Liver (tissue), 9 donors: ENCODE data around the gene ANKRD53. TPM values are rescaled to one million over a fixed set of nuclear protein-coding genes. Genes with fewer than 3 reads are reported as not detected.

Experiments
- DNase-seq: peaks from one replicate; pipeline ENCODE4 v3.0.0-alpha.2; 2017; ENCODE audit warnings: low spot score
- H3K27ac ChIP-seq, 2 donors: one replicate each; pipeline ENCODE4 v1.7.0; 2013; ENCODE audit warnings: inconsistent platforms in 2 of 2, low read length in 2 of 2, control low read depth in 1 of 2, low read depth in 1 of 2, mild to moderate bottlenecking in 1 of 2
- H3K27me3 ChIP-seq, 4 donors: one replicate each; pipeline versions ENCODE4 v1.6.1 to v1.7.0; 2013; ENCODE audit warnings: low read length in 3 of 4, inconsistent platforms in 1 of 4, mild to moderate bottlenecking in 1 of 4, moderate library complexity in 1 of 4; ENCODE audit not compliant: control insufficient read depth in 4 of 4, insufficient read depth in 4 of 4
- H3K36me3 ChIP-seq, 4 donors: one replicate each; pipeline versions ENCODE4 v1.6.1 to v1.7.0; 2013; ENCODE audit warnings: low read length in 3 of 4, mild to moderate bottlenecking in 3 of 4, low read depth in 1 of 4, moderate library complexity in 1 of 4; ENCODE audit not compliant: control insufficient read depth in 4 of 4, insufficient read depth in 3 of 4
- H3K4me1 ChIP-seq, 4 donors: one replicate each; pipeline versions ENCODE4 v1.6.1 to v1.7.0; 2013; ENCODE audit warnings: low read length in 3 of 4, mild to moderate bottlenecking in 3 of 4, moderate library complexity in 1 of 4; ENCODE audit not compliant: control insufficient read depth in 4 of 4, insufficient read depth in 4 of 4
- H3K4me3 ChIP-seq, 3 donors: one replicate each; pipeline versions ENCODE4 v1.6.1 to v1.7.0; 2013; ENCODE audit warnings: low read length in 3 of 3, control low read depth in 1 of 3, low read depth in 1 of 3, mild to moderate bottlenecking in 1 of 3
- H3K9ac ChIP-seq, 2 donors: one replicate each; pipeline ENCODE4 v1.7.0; 2013; ENCODE audit warnings: low read length in 2 of 2, mild to moderate bottlenecking in 2 of 2, moderate library complexity in 2 of 2, control low read depth in 1 of 2, low read depth in 1 of 2
- H3K9me3 ChIP-seq, 4 donors: one replicate each; pipeline versions ENCODE4 v1.6.1 to v1.7.0; 2013; ENCODE audit warnings: low read length in 3 of 4; ENCODE audit not compliant: control insufficient read depth in 4 of 4
- ATF3 ChIP-seq: IDR thresholded peaks from 2 replicates; pipeline ENCODE4 v1.6.1; 2016; ENCODE audit warnings: antibody characterized with exemption
- EGR1 ChIP-seq, 2 donors: IDR thresholded peaks; 2 replicates each; pipeline ENCODE4 v1.6.1; 2016 to 2018; ENCODE audit warnings: antibody characterized with exemption in 2 of 2, low read depth in 2 of 2
- FOXA1 ChIP-seq: IDR thresholded peaks from 2 replicates; pipeline ENCODE4 v1.6.1; 2016; ENCODE audit warnings: antibody characterized with exemption
- FOXA2 ChIP-seq: IDR thresholded peaks from 2 replicates; pipeline ENCODE4 v1.6.1; 2016; ENCODE audit warnings: antibody characterized with exemption
- GABPA ChIP-seq, 2 donors: IDR thresholded peaks in 1 of 2; conservative IDR thresholded peaks in 1 of 2; 2 replicates each; pipeline ENCODE4 v1.6.1; 2016; ENCODE audit warnings: antibody characterized with exemption in 2 of 2, mild to moderate bottlenecking in 1 of 2, moderate library complexity in 1 of 2
- HNF4A ChIP-seq, 2 donors: conservative IDR thresholded peaks; 2 replicates each; pipeline ENCODE4 v1.6.1; 2016; ENCODE audit warnings: antibody characterized with exemption in 2 of 2, mild to moderate bottlenecking in 2 of 2
- HNF4G ChIP-seq: IDR thresholded peaks from 2 replicates; pipeline ENCODE4 v1.6.1; 2016; ENCODE audit warnings: antibody characterized with exemption
- JUND ChIP-seq, 2 donors: IDR thresholded peaks; 2 replicates each; pipeline ENCODE4 v1.6.1; 2016; ENCODE audit warnings: antibody characterized with exemption in 2 of 2
- MAX ChIP-seq: IDR thresholded peaks from 2 replicates; pipeline ENCODE4 v1.6.1; 2016; ENCODE audit warnings: antibody characterized with exemption
- NR2F2 ChIP-seq: IDR thresholded peaks from 2 replicates; pipeline ENCODE4 v1.6.1; 2016; ENCODE audit warnings: antibody characterized with exemption
- RAD21 ChIP-seq, 2 donors: IDR thresholded peaks; 2 replicates each; pipeline ENCODE4 v1.6.1; 2016; ENCODE audit warnings: antibody characterized with exemption in 2 of 2, mild to moderate bottlenecking in 2 of 2
- REST ChIP-seq: IDR thresholded peaks from 2 replicates; pipeline ENCODE4 v1.6.1; 2016; ENCODE audit warnings: antibody characterized with exemption, mild to moderate bottlenecking
- RXRA ChIP-seq, 2 donors: IDR thresholded peaks; 2 replicates each; pipeline ENCODE4 v1.6.1; 2017 to 2018; ENCODE audit warnings: antibody characterized with exemption in 2 of 2, mild to moderate bottlenecking in 1 of 2
- SP1 ChIP-seq: IDR thresholded peaks from 2 replicates; pipeline ENCODE4 v1.6.1; 2018; ENCODE audit warnings: antibody characterized with exemption, mild to moderate bottlenecking
- TAF1 ChIP-seq: conservative IDR thresholded peaks from 2 replicates; pipeline ENCODE4 v1.6.1; 2016; ENCODE audit warnings: antibody characterized with exemption, mild to moderate bottlenecking
- YY1 ChIP-seq: IDR thresholded peaks from 2 replicates; pipeline ENCODE4 v1.6.1; 2016; ENCODE audit warnings: antibody characterized with exemption, mild to moderate bottlenecking
- WGBS: extraction: QIAGEN DNeasy Blood & Tissue Kit; methylation state at CpG from one replicate; pipeline ENCODE4 v1.1.7; 2013; 5-methylcytosine and 5-hydroxymethylcytosine counted together
- polyA plus RNA-seq, 2 donors: library from polyadenylated mRNA; stranded (reverse) in 1 of 2; unstranded in 1 of 2; fragments of 200-250 nt in 1 of 2; fragments of >200 nt in 1 of 2; fragmentation: Nextera tagmentation in 1 of 2; extraction: Ambion mirVana in 1 of 2; gene quantifications; one replicate each; pipeline versions ENCODE4 v1.2.1 to v1.2.3, GENCODE V29; 2013 to 2015
- total RNA-seq, 2 donors: library from RNA; depleted of rRNA; stranded (reverse); fragments of >200 nt; gene quantifications; one replicate each; pipeline ENCODE4 v1.2.3, GENCODE V29; 2014
- donor health status: healthy.
- donor health status: healthy.
- donor health status: healthy.
- donor health status: healthy.
- donor health status: healthy.

ANKRD53 gene
- total and polyA plus RNA-seq, 4 donors: 0.29 to 0.50 (median 0.39) TPM

- H3K36me3 ChIP-seq: peaks cover 8 to 49% (median 33%) of the 10 kb centered on the region in 4 donors
- no peaks in the 10 kb centered on the region for H3K27me3 ChIP-seq
- H3K4me3 ChIP-seq: no peak overlapping the region
- 96% methylated on average over 5 of the region's 5 CpGs for WGBS
- H3K4me1 ChIP-seq: peaks cover 1 to 25% (median 16%) of the 10 kb centered on the region in 4 donors
- no peak overlapping the region for H3K27ac ChIP-seq
- TF ChIP-seq GABPA (IDR thresholded peaks at IDR 0.05 in 1 of 2, conservative IDR thresholded peaks at IDR 0.05 in 1 of 2) (no peak), RAD21 (IDR thresholded peaks at IDR 0.05) (no peak), NR2F2 (no peak)
- H3K9ac ChIP-seq: no peak overlapping the region
- H3K9me3 ChIP-seq: no peaks in the 10 kb centered on the region
- DNase-seq: no peak
Measured at GRCh38 chr2:70991142-70991541, 12.7 kb downstream of the ANKRD53 start.

- Histone ChIP-seq H3K36me3 (peaks cover 4 to 44% (median 29%) of the 10 kb centered on the region in 4 donors), H3K9me3 (no peaks in the 10 kb centered on the region), H3K27ac (no peak overlapping the region), H3K27me3 (no peaks in the 10 kb centered on the region), H3K4me1 (peaks cover 1 to 25% (median 16%) of the 10 kb centered on the region in 4 donors), H3K4me3 (no peak overlapping the region), H3K9ac (no peak overlapping the region)
- TF ChIP-seq MAX: no peak
- TF ChIP-seq ATF3: no peak
- no peak for TF ChIP-seq GABPA (IDR thresholded peaks at IDR 0.05 in 1 of 2, conservative IDR thresholded peaks at IDR 0.05 in 1 of 2)
- no peak for TF ChIP-seq HNF4G
- TF ChIP-seq EGR1 (IDR thresholded peaks at IDR 0.05; ENCODE audit: low read depth in 2 of 2): no peak
- TF ChIP-seq HNF4A (conservative IDR thresholded peaks at IDR 0.05): no peak
- no peak for TF ChIP-seq FOXA2
- TF ChIP-seq RAD21 (IDR thresholded peaks at IDR 0.05): no peak
- TF ChIP-seq JUND (IDR thresholded peaks at IDR 0.05): no peak
- TF ChIP-seq FOXA1: no peak
- no peak for TF ChIP-seq TAF1
- TF ChIP-seq SP1: no peak
- no peak for TF ChIP-seq REST
- no peak for TF ChIP-seq RXRA (IDR thresholded peaks at IDR 0.05)
- TF ChIP-seq NR2F2: no peak
- no peak for TF ChIP-seq YY1
- no peak for DNase-seq
- WGBS: 91% methylated on average over 9 of the region's 9 CpGs
Measured at GRCh38 chr2:70991742-70992141, 13.3 kb downstream of the ANKRD53 start.
